Thyroid gland (tissue), 4 donors: ENCODE measurements around the gene PHKG1.

ENCODE experiments used
- CTCF ChIP-seq, 6 experiments: fragments of 200-600 bp in 3 of 6; fragments of 450-650 bp in 3 of 6; sonication (generic) in 3 of 6; IDR thresholded peaks; one replicate each; pipeline ENCODE4 v1.5.1; 2016 to 2019; ENCODE audit warnings: antibody characterized with exemption in 6 of 6, mild to moderate bottlenecking in 2 of 6, inconsistent platforms in 1 of 6, moderate library complexity in 1 of 6
- POLR2A ChIP-seq, 2 donors: fragments of 450-650 bp; IDR thresholded peaks; one replicate each; pipeline ENCODE4 v1.6.1; 2017; ENCODE audit warnings: antibody characterized with exemption in 2 of 2, mild to moderate bottlenecking in 2 of 2, moderate library complexity in 1 of 2

DNA sequence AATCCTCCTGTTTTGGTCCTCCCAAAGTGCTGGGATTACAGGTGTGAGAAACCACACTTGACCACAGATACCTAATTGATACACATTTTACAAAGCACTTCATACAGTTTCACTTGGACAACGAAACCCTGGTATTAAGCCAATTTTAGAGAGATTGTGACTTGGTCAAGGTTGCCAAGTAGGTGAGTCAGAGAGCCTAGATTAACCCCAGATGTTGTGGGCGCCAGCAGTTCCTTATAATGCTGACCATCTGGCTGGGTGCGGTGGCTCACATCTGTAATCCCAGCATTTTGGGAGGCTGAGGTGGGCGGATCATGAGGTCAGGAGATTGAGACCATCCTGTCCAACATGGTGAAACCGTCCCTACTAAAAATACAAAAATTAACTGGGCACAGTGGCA lies 4.9 kb upstream of the PHKG1 start:
- no peak for TF ChIP-seq CTCF (IDR thresholded peaks at IDR 0.05)
- no peak for TF ChIP-seq POLR2A (IDR thresholded peaks at IDR 0.05)
